GM12865 (cell line): ENCODE results near the gene MAP2K6.

ENCODE experiments used
- DNase-seq: peaks from one replicate; pipeline ENCODE4 v3.0.0; 2010; ENCODE audit warnings: low read depth
- H3K4me3 ChIP-seq: 2 replicates; pipeline ENCODE4 v1.5.1; 2011; ENCODE audit warnings: mild to moderate bottlenecking, low read depth, low read length, control low read depth
- TF ChIP-seq, protein P1 (sequence below): IDR thresholded peaks from 2 replicates; pipeline ENCODE4 v1.5.1; 2011; ENCODE audit warnings: low read length, control low read depth, low read depth, inconsistent platforms; ENCODE audit not compliant: insufficient read depth; ENCODE audit errors: missing control alignments

Gene MAP2K6

DNA sequence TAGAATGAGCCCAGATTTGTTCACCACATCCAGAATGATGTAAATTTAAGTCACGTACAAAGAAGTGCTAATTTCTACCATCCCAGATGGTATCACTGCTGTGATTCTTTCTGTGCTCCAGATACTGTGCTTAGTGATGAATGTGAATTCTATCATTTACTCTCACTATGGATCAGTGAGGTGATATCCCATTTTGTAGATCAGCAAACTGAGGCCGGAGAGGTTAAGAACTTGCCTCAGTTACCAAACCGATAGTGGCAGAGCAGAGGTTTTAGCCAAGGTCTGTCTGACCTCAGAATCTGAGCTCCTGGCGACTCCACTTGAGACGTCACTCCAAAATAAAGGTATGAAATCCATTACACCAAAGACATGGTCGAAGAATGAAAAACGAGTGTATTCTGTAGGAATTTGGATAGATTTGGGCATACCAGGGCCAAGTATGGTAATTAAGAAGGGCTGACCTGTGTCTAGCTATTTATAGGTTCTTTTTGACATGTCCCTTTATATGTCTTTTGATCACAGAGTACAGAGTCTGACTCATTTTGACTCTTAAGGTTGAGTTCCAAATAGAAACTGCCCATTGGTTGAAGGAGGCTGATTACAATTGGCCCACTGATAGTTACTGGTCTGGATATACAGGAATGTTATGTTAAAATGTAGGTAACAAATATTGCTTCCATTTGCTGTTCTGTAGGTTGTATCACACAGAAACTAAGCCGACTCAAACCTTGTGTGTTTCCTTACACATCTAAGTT lies 10.0 kb downstream of the MAP2K6 start:
- no peak overlapping the region for H3K4me3 ChIP-seq
- TF ChIP-seq, protein P1, sequence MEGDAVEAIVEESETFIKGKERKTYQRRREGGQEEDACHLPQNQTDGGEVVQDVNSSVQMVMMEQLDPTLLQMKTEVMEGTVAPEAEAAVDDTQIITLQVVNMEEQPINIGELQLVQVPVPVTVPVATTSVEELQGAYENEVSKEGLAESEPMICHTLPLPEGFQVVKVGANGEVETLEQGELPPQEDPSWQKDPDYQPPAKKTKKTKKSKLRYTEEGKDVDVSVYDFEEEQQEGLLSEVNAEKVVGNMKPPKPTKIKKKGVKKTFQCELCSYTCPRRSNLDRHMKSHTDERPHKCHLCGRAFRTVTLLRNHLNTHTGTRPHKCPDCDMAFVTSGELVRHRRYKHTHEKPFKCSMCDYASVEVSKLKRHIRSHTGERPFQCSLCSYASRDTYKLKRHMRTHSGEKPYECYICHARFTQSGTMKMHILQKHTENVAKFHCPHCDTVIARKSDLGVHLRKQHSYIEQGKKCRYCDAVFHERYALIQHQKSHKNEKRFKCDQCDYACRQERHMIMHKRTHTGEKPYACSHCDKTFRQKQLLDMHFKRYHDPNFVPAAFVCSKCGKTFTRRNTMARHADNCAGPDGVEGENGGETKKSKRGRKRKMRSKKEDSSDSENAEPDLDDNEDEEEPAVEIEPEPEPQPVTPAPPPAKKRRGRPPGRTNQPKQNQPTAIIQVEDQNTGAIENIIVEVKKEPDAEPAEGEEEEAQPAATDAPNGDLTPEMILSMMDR = no peak
- no peak for DNase-seq

DNA sequence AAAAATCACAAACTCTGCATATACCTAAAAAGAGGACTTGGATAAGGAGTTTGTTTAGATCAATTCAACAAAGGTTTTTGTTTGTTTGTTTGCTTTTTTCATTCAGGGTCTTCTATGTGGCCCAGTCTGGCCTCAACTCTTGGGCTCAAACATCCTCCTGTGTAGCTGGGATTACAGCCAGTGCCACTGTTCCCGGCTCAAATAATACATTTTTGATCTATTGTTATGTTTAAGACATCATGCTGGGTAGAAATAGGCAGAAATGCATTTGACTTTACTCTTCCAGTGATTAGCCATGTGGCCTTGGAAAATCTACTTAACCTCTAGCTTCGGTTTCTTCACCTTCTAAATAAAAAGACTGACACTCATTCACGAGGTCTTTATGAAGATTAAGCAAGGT lies 11.5 kb downstream of the MAP2K6 start:
- TF ChIP-seq, protein P1 = no peak
- no peak overlapping the region for H3K4me3 ChIP-seq
- DNase-seq = no peak

DNA sequence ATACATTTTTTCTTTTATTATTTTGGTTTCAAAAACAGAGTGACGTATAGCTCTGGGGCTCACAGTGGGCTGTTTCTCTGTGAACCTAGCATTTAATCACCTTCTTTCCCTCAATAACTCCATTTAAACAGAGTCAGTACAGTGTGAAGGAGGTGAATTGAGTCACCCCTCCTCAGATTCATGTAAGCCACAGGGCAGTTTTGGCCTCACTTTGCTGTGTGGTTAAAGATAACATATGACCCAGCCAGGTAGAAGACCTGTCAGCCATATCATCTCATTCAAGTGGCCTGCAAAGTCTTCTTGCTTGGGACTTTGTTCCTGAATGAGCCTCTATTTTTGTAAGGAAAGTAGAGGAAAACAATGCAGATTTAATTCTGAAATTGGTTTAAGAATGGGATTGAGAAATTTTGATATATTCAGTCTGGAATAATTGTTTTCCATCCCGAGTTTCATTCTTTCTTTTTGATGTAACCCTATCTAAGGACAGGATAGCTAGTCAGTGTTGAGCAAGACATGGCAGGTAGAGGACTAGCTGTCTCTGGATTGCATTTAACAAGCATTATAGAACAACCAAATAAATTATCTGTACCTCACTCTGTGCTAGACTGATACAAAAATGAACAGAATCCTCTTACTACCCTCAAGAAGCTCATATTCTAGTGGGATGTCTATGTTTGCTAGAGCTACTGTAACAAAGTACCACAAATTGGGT lies 13.1 kb downstream of the MAP2K6 start:
- DNase-seq = peak; percentile 8
- H3K4me3 ChIP-seq = no peak overlapping the region
- TF ChIP-seq, protein P1 = no peak

DNA sequence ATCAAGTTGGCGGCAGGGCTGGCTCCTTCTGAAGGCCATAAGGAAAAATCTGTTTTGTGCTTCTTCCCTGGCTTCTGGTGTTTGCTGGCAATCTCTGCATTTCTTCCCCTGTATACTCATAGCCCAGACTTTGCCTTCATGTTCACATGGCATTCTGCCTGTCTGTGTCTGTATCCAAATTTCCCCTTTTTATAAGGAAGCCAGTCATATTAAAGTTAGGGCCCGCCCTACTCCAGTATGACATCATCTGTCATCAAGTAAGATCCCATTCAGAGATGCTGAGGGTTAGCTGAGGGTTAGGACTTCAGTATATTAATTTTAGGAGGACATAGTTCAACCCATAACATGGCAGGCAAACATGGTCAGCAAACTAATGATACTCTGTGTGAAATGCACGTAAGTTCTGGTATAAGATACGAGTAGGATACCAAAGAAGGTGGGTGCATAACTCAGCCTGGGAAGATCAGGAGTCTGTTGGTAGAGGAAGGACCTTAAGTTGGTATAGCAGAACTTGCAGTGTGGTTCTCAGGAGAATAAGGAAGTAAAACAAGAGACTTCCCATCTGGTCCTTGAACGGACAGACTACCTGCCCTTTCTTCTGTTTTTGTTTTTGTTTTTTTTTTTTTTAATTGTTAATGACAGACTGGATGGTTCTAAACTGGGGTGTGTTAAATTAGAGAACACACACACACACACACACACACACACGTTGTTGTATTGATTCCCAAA lies 13.9 kb downstream of the MAP2K6 start:
- peak; percentile 12 for DNase-seq
- TF ChIP-seq, protein P1 = no peak
- H3K4me3 ChIP-seq = no peak overlapping the region

DNA sequence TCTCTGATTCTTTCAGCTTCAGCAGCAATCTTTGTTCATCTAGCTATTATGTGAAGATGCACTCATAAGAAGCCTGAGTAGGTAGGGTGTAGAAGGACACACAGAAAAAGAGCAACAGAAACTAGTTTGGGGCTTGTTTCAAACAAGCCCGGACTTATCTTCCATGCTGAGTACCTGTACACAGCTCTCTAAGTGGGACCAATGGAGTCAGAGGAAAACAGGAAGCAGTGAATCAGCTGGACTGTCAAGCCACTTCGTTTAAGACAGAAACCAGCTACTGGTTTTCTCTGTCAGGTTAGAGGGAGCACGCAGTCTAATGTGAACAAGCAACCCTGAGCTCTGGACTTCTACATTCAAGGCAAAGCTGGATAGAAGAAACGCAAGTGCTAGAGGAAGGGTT lies 16.0 kb downstream of the MAP2K6 start:
- H3K4me3 ChIP-seq = no peak overlapping the region
- TF ChIP-seq, protein P1 = no peak
- DNase-seq = peak; percentile 28

DNA sequence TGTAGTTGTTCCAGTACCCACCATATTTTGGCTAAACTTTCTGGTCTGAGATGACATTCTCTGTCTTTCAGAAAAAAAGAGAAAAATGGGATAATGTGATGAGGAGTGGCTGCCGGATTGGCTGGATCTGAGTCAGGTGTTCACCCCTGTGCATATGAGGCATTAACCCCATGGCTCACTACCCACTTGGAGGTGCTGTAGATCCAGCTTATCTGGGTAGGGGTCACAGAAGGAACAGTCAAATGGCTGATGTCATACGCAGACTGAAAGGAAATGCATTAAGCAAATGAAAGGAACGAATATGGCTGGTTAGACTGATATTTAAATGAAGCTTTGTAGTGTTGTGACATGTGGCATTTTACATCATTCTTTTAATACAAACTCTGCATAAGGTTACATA lies 17.3 kb downstream of the MAP2K6 start:
- TF ChIP-seq, protein P1 = no peak
- DNase-seq = no peak

More for the DNA sequence above, 17.3 kb downstream of the MAP2K6 start:
- no peak overlapping the region for H3K4me3 ChIP-seq
